SK-N-SH (cell line): ENCODE results near the gene PCBD2. TPM values are rescaled to one million over a fixed set of nuclear protein-coding genes. Genes with fewer than 3 reads are reported as not detected.
"Not testable (repeated sequence)": the region's sequence is repeated elsewhere in the genome, so short reads cannot be mapped to it uniquely, and the experiment has no call there.

Source experiments
- CTCF ChIA-PET: fragments of 300-600, 350-600 bp; formaldehyde crosslinking; extraction: SDS; loops from one replicate; lab custom pipeline; 2021; lab: Yijun Ruan, JAX
- POLR2A ChIA-PET: fragments of 350-600 bp; sonication (Branson Sonifier 250); formaldehyde crosslinking; extraction: SDS; loops from one replicate; lab custom pipeline; 2020; ENCODE audit warnings: antibody characterized with exemption, inconsistent platforms; lab: Yijun Ruan, JAX
- DNase-seq: peaks from one replicate; pipeline ENCODE4 v3.0.0; 2012
- H2AFZ ChIP-seq: fragments of 200-600 bp; sonication (generic); 2 replicates; pipeline ENCODE4 v1.8.1; 2016; ENCODE audit warnings: antibody characterized with exemption, mild to moderate bottlenecking, low read depth
- H3F3A ChIP-seq: fragments of 200-600 bp; sonication (generic); replicated peaks from 2 replicates; pipeline ENCODE3; 2016; ENCODE audit warnings: antibody characterized with exemption, mild to moderate bottlenecking; ENCODE audit not compliant: insufficient read depth
- H3K27ac ChIP-seq, 2 experiments: fragments of 200-500 bp in 1 of 2; fragments of 200-600 bp in 1 of 2; sonication (Bioruptor generic) in 1 of 2; sonication (generic), shearing (Covaris generic) in 1 of 2; 2 replicates each; pipeline versions ENCODE4 v1.5.1 to v1.6.1; 2014 to 2016; ENCODE audit warnings: low read depth in 2 of 2, inconsistent platforms in 1 of 2, low read length in 1 of 2, mild to moderate bottlenecking in 1 of 2, mixed read lengths in 1 of 2
- H3K27me3 ChIP-seq: fragments of 200-600 bp; sonication (generic), shearing (Covaris generic); 2 replicates; pipeline ENCODE4 v1.6.1; 2016; ENCODE audit warnings: mixed run types; ENCODE audit not compliant: insufficient read depth
- H3K36me3 ChIP-seq, 2 experiments: fragments of 200-500 bp in 1 of 2; fragments of 200-600 bp in 1 of 2; sonication (Bioruptor generic) in 1 of 2; sonication (generic) in 1 of 2; replicated peaks in 1 of 2; 2 replicates each; pipeline versions ENCODE3 to v1.5.1; 2014 to 2016; ENCODE audit warnings: low read length in 1 of 2, mild to moderate bottlenecking in 1 of 2; ENCODE audit not compliant: insufficient read depth in 2 of 2, control insufficient read depth in 1 of 2
- H3K4me1 ChIP-seq, 2 experiments: fragments of 200-500 bp in 1 of 2; fragments of 200-600 bp in 1 of 2; sonication (Bioruptor generic) in 1 of 2; sonication (generic), shearing (Covaris generic) in 1 of 2; 2 replicates each; pipeline versions ENCODE4 v1.5.1 to v1.6.1; 2014 to 2016; ENCODE audit warnings: low read depth in 1 of 2, low read length in 1 of 2, mixed run types in 1 of 2; ENCODE audit not compliant: insufficient read depth in 2 of 2, control insufficient read depth in 1 of 2
- H3K4me2 ChIP-seq: fragments of 200-600 bp; sonication (generic), shearing (Covaris generic); 2 replicates; pipeline ENCODE4 v1.6.1; 2017; ENCODE audit warnings: mixed run types
- H3K4me3 ChIP-seq, 2 experiments: fragments of 200-500 bp in 1 of 2; fragments of 200-600 bp in 1 of 2; sonication (Bioruptor generic) in 1 of 2; sonication (generic), shearing (Covaris generic) in 1 of 2; 2 replicates each; pipeline versions ENCODE4 v1.5.1 to v1.8.1; 2014 to 2016; ENCODE audit warnings: low read depth in 2 of 2, inconsistent platforms in 1 of 2, low read length in 1 of 2, mild to moderate bottlenecking in 1 of 2, mixed read lengths in 1 of 2, moderate library complexity in 1 of 2
- H3K79me2 ChIP-seq: fragments of 200-600 bp; sonication (generic); 2 replicates; pipeline ENCODE4 v1.8.1; 2017; ENCODE audit warnings: mild to moderate bottlenecking; ENCODE audit not compliant: insufficient read depth
- H3K9ac ChIP-seq: fragments of 200-600 bp; sonication (generic); 2 replicates; pipeline ENCODE4 v1.6.1; 2017; ENCODE audit warnings: mixed run types
- H3K9me2 ChIP-seq: fragments of 200-600 bp; sonication (generic); 2 replicates; pipeline ENCODE4 v1.6.1; 2017; ENCODE audit warnings: mixed run types
- H3K9me3 ChIP-seq: fragments of 200-600 bp; sonication (generic); 2 replicates; pipeline ENCODE4 v1.6.1; 2017; ENCODE audit warnings: mixed run types, mild to moderate bottlenecking, moderate library complexity
- H4K20me1 ChIP-seq: fragments of 200-600 bp; sonication (generic); 2 replicates; pipeline ENCODE4 v1.6.1; 2017; ENCODE audit warnings: mild to moderate bottlenecking, mixed run types; ENCODE audit not compliant: insufficient read depth
- CHD2 ChIP-seq: fragments of 150-350 bp; IDR thresholded peaks from 2 replicates; pipeline ENCODE4 v1.6.1; 2018; ENCODE audit warnings: low read length; ENCODE audit not compliant: partially characterized antibody
- CTCF ChIP-seq: fragments of 200-600 bp; sonication (generic); IDR thresholded peaks from 2 replicates; pipeline ENCODE4 v1.6.1; 2017; ENCODE audit warnings: antibody characterized with exemption, mild to moderate bottlenecking, moderate library complexity
- EZH2phosphoT487 ChIP-seq: fragments of 200-600 bp; sonication (generic); IDR thresholded peaks from 2 replicates; pipeline ENCODE4 v1.6.1; 2017; ENCODE audit warnings: low read depth, mixed run types, mild to moderate bottlenecking, antibody characterized with exemption, moderate library complexity, borderline replicate concordance
- FOSL2 ChIP-seq: IDR thresholded peaks from 2 replicates; pipeline ENCODE4 v1.4.0; 2012; ENCODE audit warnings: low read depth, mild to moderate bottlenecking, moderate library complexity, borderline replicate concordance
- GABPA ChIP-seq: IDR thresholded peaks from 2 replicates; pipeline ENCODE4 v1.4.0; 2012; ENCODE audit warnings: low read depth, mild to moderate bottlenecking
- JUND ChIP-seq: IDR thresholded peaks from 2 replicates; pipeline ENCODE4 v1.4.0; 2012
- MEF2A ChIP-seq: IDR thresholded peaks from 2 replicates; pipeline ENCODE4 v1.4.0; 2012; ENCODE audit warnings: low read depth, borderline replicate concordance
- NFIC ChIP-seq: IDR thresholded peaks from 2 replicates; pipeline ENCODE4 v1.4.0; 2012; ENCODE audit warnings: borderline replicate concordance
- NRF1 ChIP-seq: IDR thresholded peaks from 2 replicates; pipeline ENCODE4 v1.6.1; 2012; ENCODE audit warnings: low read depth, mild to moderate bottlenecking, low read length
- POLR2AphosphoS5 ChIP-seq: IDR thresholded peaks from 2 replicates; pipeline ENCODE4 v1.6.1; 2012; ENCODE audit warnings: low read depth, low read length
- RAD21 ChIP-seq: IDR thresholded peaks from 2 replicates; pipeline ENCODE4 v1.6.1; 2012; ENCODE audit warnings: mild to moderate bottlenecking, low read length
- RCOR1 ChIP-seq: fragments of 150-350 bp; IDR thresholded peaks from 2 replicates; pipeline ENCODE4 v1.6.1; 2017; ENCODE audit warnings: antibody characterized with exemption, low read length
- RFX5 ChIP-seq: IDR thresholded peaks from 2 replicates; pipeline ENCODE4 v1.6.1; 2012; ENCODE audit warnings: mild to moderate bottlenecking, improper control_type of control experiment, low read length
- RXRA ChIP-seq: IDR thresholded peaks from 2 replicates; pipeline ENCODE4 v1.4.0; 2012; ENCODE audit warnings: low read depth, mild to moderate bottlenecking, borderline replicate concordance
- SMC3 ChIP-seq: IDR thresholded peaks from 2 replicates; pipeline ENCODE4 v1.6.1; 2012; ENCODE audit warnings: low read depth, low read length, improper control_type of control experiment
- TAF1 ChIP-seq: IDR thresholded peaks from 2 replicates; pipeline ENCODE4 v1.6.1; 2012; ENCODE audit warnings: low read depth, mild to moderate bottlenecking, low read length, moderate library complexity, borderline replicate concordance
- TCF12 ChIP-seq: IDR thresholded peaks from 2 replicates; pipeline ENCODE4 v1.4.0; 2012
- USF1 ChIP-seq: IDR thresholded peaks from 2 replicates; pipeline ENCODE4 v1.4.0; 2012; ENCODE audit warnings: low read depth, borderline replicate concordance
- WGBS: methylation state at CpG from one replicate; pipeline ENCODE4 v1.1.6; 2017; ENCODE audit warnings: low lambda C conversion rate; 5-methylcytosine and 5-hydroxymethylcytosine counted together
- polyA plus RNA-seq, 3 experiments: library from polyadenylated mRNA; depleted of rRNA; stranded (reverse); fragments of >200 nt; gene quantifications; 2 replicates each; pipeline ENCODE4 v1.2.3, GENCODE V29; 2012
- TF ChIP-seq, protein P1 (sequence below): IDR thresholded peaks from 2 replicates; pipeline ENCODE4 v1.4.0; 2012; ENCODE audit warnings: low read depth

PCBD2 gene
- polyA plus RNA-seq, 1 of the 3 experiments (the other 2 are of a cell fraction), result 5.1 TPM

GRCh38 chr5:134906811-134907210, 1.9 kb downstream of the PCBD2 start:
- DNase-seq, result no peak
- peaks cover 17% of the 10 kb centered on the region for H3F3A ChIP-seq
- no peaks in the 10 kb centered on the region for H3K9me2 ChIP-seq
- no peak overlapping the region for H3K27ac ChIP-seq
- no peak overlapping the region for H3K4me2 ChIP-seq
- no peak overlapping the region for H3K4me3 ChIP-seq
- no peaks in the 10 kb centered on the region for H4K20me1 ChIP-seq
- no peak overlapping the region for H3K9ac ChIP-seq
- TF ChIP-seq, protein P1, sequence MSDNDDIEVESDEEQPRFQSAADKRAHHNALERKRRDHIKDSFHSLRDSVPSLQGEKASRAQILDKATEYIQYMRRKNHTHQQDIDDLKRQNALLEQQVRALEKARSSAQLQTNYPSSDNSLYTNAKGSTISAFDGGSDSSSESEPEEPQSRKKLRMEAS, result no peak
- TF ChIP-seq RXRA (no peak), EZH2phosphoT487 (no peak), CHD2 (no peak), TAF1 (no peak), MEF2A (no peak), GABPA (no peak), TCF12 (no peak), JUND (no peak), SMC3 (no peak)
- H3K79me2 ChIP-seq, result peaks cover 10% of the 10 kb centered on the region
- no peaks in the 10 kb centered on the region for H3K4me1 ChIP-seq
- H2AFZ ChIP-seq, result no peak overlapping the region
- POLR2A ChIA-PET, result no interaction called here
- WGBS, result 92% methylated on average over 1 of the region's 1 CpG
- no peaks in the 10 kb centered on the region for H3K9me3 ChIP-seq
- no peaks in the 10 kb centered on the region for H3K27me3 ChIP-seq
- H3K36me3 ChIP-seq, result peaks cover 4 to 7% of the 10 kb centered on the region in 2 experiments
- CTCF ChIA-PET, result interaction anchor here (0.8 to 2.9 kb wide), 8 partner anchors 10 to 149 kb away, joined by 3 to 16 read pairs (median 4); partner anchors contain the start of genes DDX46 and PITX1

GRCh38 chr5:134910752-134911151, 5.8 kb downstream of the PCBD2 start:
- H2AFZ ChIP-seq, H3K27me3 ChIP-seq, H3F3A ChIP-seq, H4K20me1 ChIP-seq, H3K27ac ChIP-seq, H3K4me2 ChIP-seq, H3K4me3 ChIP-seq, H3K9me3 ChIP-seq, H3K4me1 ChIP-seq, H3K9ac ChIP-seq, DNase-seq, POLR2A ChIA-PET, H3K9me2 ChIP-seq, CTCF ChIA-PET: not testable (repeated sequence)
- Histone ChIP-seq H3K79me2 (peaks cover 10% of the 10 kb centered on the region), H3K36me3 (peaks cover 4 to 15% of the 10 kb centered on the region in 2 experiments)
- WGBS, result 94% methylated on average over 1 of the region's 2 CpGs

DNA sequence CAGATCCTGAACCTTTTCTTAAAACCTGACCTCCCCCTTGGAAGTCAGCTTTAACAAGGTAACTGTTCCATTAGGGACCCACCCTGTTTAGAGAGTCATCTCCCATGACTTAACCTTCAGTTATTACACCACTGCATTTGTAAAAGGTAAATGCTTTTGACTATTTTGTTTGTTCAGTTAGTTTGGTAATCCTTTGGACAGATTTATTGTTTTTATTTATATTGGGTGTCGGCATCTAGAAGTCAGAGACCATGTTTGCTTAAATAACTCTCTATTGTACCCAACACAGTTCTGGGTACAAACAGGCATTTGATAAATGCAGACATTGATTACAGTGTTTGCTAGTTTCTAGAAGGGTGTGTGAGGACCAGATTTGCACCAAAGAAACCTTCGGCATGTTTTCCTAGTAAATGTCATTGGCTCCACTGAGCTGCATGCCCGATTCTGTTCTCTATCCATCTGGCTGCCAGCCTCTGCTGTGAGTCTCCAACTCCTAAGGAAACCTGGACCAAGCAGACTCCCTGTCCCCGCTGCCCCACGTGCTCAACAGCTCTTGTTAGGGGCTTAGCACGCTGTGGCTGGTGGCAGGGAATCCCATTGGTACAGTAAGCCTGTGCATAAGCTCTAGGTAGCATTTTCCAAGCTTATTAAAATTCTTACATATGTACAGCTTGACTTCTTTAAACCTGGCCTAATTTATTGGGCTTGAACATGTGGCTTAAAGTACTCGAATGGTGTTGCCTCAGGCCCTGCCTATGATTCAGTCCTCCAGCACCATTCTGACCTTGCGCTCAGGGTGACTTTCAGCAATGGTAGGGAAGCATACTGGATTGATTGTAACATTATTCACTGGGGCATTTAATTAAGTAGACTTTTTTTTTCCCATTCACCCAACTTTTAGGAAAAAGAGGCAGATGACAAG, 6.6 kb downstream of the PCBD2 start:
- Histone ChIP-seq H3K27ac (no peak overlapping the region), H3K4me3 (no peak overlapping the region), H4K20me1 (no peaks in the 10 kb centered on the region), H3K27me3 (no peaks in the 10 kb centered on the region), H2AFZ (no peak overlapping the region), H3K9me2 (no peaks in the 10 kb centered on the region), H3K9me3 (no peaks in the 10 kb centered on the region), H3K36me3 (peaks cover 4 to 20% of the 10 kb centered on the region in 2 experiments), H3K79me2 (peaks cover 7% of the 10 kb centered on the region), H3K4me1 (no peaks in the 10 kb centered on the region), H3F3A (no peaks in the 10 kb centered on the region), H3K9ac (no peak overlapping the region), H3K4me2 (no peak overlapping the region)
- WGBS, result 88% methylated on average over 6 of the region's 8 CpGs
- CTCF ChIA-PET, result interaction anchor here (0.8 kb wide), 1 partner anchor 9 kb away, joined by 4 read pairs; no protein-coding TSS in a partner anchor
- no peak for DNase-seq
- POLR2A ChIA-PET, result no interaction called here
- TF ChIP-seq MEF2A (no peak), RCOR1 (no peak), TAF1 (no peak), CTCF (no peak), POLR2AphosphoS5 (no peak), USF1 (no peak), NRF1 (no peak), RFX5 (no peak), GABPA (no peak), JUND (no peak), SMC3 (no peak), NFIC (no peak), RAD21 (no peak), RXRA (no peak), FOSL2 (no peak)
